Right kidney (tissue), 1 donor: ENCODE results near the gene ARVCF.

Source experiments
- DNase-seq: peaks from one replicate; pipeline ENCODE4 v3.0.0-alpha.2; 2016

ARVCF gene

GRCh38 chr22:19962246-19962908 is 54.2 kb downstream of the ARVCF start:
- peak; percentile 57 for DNase-seq

- no peak for DNase-seq
Measured at GRCh38 chr22:19961868-19962245, 54.8 kb downstream of the ARVCF start.

GRCh38 chr22:19961201-19961580 is 55.4 kb downstream of the ARVCF start:
- no peak for DNase-seq

GRCh38 chr22:19960491-19961200 is 56.0 kb downstream of the ARVCF start:
- no peak for DNase-seq

- DNase-seq = peak; percentile 64
Measured at GRCh38 chr22:19959587-19960490, 56.8 kb downstream of the ARVCF start.

GRCh38 chr22:19959043-19959586 is 57.5 kb downstream of the ARVCF start:
- peak; percentile 84 for DNase-seq

DNA sequence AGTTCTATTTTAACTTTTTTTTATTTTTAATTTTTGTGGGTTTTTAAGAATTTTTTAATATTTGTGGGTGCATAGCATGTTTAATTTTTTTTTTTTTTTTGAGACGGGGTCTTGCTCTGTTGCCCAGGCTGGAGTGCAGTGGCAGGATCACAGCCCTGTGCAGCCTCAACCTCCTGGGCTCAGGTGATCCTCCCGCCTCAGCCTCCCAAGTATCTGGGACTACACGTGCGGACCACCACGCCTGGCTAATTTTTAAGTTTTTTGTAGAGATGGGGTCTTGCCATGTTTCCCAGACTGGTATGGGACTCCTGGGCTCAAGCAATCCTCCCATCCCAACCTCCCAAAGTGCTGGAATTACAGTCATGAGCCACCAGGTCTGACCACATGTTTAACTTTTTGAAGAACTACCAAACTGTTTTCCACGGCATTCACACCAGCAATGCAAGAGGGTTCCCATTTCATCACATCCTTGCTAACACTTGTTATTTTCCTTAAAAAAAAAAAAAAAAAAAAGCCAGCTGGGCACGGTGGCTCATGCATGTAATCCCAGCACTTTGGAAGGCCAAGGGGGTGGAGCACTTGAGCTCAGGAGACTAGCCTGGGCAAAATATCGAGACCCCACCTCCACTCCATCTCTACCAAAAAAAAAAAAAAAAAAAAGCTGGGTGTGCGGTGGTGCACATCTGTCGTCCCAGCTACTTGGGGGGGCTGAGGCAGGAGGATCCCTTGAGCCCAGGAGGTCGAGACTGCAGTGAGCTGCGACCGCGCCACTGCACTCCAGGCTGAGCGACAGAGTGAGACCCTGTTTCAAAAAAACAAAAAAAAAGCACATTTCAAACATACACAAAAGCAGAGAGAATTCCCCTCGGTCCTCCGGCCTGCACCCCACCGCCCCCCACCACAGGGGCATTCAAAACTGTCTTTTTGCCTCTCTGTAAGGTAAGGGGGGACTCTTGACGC is 58.3 kb downstream of the ARVCF start:
- no peak for DNase-seq

- DNase-seq = no peak
Measured at GRCh38 chr22:19957445-19957844, 59.2 kb downstream of the ARVCF start.

DNA sequence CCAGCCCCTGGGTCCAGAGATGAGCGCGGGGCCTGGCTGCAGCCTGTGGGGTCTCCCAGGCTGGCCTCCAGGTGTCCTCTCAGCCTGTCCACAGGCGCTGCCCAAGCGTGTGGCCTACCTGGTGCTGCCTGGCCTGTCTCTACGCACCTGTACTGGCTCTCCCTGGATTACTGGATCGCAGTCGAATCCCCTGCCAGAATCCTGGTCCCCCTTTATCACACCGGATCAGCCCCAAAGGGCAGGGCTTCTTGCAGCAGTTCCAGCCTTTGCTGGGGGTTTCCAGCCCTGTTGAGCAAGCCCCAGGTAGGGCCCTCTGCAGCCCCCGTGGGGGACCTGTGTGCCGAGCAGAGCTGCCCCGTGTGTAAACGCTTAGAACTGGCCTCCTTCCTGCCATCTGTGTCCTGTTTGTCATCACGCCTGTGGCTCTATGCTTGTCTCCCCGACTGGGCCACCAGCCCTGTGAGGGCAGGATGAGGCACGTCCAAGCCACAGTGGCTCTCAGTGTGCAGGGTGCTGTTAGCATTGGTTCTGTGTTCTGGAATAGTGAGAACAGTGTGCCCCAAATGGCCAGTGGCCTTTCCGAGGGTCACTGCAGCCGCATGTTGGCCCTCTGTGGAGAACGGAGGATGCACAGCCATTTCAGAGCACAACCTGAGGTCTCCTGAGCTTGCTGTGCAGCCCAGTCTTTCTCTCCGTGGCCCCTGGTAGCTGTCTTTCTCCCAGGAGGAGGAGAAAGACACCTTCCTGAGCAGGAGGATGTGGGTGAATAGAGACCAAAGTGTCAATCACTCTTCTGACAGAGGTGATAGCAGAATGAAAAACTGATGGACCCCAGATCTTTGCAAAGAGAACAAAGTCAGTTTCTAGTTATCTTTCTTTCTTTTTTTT is 61.1 kb downstream of the ARVCF start:
- no peak for DNase-seq

DNA sequence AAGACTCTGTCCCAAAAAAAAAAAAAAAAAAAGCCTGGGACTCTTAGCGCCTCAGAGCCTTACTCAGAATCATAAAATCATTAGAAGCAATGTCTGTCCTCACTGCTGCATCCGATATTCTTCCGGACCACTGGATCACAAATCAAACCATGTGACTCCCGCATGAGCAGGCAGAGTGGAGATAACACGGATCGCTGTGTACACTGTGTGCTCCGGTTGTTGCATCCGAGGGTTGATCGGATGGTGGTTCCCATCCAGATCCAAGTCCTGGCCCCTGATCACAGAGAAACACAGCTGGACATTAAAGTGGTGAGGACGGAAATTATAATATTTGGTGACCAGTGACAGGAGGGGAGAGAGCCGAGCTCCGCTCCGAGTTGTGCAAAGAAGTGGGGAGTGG is 65.3 kb downstream of the ARVCF start:
- no peak for DNase-seq

- no peak for DNase-seq
Measured at GRCh38 chr22:19948057-19948760, 68.4 kb downstream of the ARVCF start.

GRCh38 chr22:19943082-19944026 is 73.3 kb downstream of the ARVCF start:
- DNase-seq = no peak

DNA sequence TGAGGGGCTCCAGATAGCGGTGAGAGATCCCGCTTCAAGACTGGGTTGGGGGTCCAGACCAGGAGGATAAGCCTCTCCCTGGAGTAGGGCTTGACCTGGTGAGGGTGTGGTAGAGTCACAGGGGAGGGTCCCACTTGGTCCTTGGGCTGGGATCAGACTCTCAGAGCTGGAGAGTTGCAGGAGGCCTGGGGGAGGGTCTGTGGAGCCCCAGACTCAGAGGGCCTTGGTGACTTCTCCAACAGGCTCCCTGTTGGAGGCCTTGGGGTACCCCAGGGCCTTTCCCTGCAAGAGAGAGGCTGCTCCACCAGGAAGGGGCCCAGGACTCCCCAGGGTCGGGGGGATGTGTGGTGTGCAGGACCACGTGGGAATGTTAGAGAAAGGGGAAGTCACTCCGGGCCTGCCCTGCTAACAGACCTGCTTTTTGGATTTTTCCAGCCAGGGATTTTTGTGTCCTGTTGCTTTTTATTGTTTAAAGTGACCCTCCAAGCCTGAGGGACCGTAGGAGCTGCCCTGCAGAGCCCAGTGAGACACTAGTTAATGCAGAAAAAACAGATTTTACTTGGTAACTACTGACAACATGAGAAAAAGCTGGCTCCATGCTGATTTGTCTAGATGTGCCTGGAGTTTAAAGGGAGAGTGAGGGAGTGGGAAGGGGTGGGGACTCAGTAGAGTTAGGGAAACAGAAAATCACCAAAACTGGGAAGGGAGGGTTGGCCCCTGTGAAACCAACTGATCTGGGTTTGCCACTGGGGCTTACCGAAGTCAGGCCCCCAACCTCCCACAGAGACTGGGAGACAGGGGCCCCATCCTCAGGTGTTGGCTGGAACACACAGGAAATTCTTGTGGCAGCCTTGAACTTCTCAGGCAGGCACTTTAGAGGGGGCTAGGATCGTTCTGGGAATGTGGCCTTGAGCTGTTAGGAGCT is 74.2 kb downstream of the ARVCF start:
- peak; percentile 72 for DNase-seq

- peak; percentile 68 for DNase-seq
Measured at GRCh38 chr22:19941365-19942082, 75.1 kb downstream of the ARVCF start, which contains the start of the genes COMT and TXNRD2. COMT (plus strand) TSS chr22:19941772; CDS start chr22:19962527, 20,755 bp downstream. TXNRD2 (minus strand) TSS chr22:19941818; CDS start chr22:19941803, 15 bp downstream.

DNA sequence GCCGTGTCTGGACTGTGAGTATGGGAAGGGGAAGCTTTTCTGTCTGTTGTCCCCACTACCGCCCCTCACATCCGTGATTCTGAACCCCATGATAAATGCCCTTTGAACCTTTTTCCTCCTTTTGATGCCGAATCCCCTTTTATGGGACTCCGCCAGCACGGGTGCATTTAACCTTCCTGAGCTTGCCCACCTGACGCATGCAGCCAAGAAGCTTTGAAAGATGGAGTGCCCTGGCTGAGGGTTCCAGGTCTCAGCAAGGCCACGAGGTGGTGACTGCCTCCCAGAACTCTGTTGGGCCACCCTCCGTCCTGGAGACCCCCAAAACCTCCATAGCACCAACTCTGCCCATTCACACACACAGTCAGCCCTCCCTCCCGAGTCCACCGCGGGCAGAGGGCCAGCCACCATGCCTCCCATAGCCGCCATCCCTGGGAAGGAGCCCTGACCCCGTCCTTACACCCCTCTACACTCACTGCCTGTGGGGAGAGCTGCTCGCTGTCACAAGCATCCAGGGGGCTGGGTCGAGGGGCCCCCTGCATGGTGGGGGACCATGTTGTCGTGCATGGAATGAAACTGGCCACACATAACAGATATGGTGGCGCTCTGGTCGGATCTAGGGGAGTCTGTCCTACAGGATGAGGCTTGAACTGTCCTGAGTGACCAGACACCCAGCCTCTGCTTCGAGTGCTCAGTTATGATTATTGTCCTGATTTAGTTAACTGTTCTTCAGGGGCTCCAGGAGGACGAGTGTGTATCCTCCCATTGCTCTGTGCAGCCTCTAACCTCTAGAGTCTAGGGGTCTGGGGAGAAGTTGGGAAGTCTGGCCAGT is 75.9 kb downstream of the ARVCF start:
- DNase-seq = no peak
